Natural killer cell (primary cell): ENCODE measurements around the gene RBM10. TPM values are rescaled to one million over a fixed set of nuclear protein-coding genes. Genes with fewer than 3 reads are reported as not detected.

Experiments used
- ATAC-seq, 3 donors: fragments of 150-1000 bp in 2 of 3; fragments of 200-7000 bp in 1 of 3; cut with Tn5 transposase; 1 replicate in 1 of 3; 2 replicates in 2 of 3; pipeline ENCODE4 v1.10.0; 2021; ENCODE audit warnings: mild to moderate bottlenecking in 2 of 3, moderate library complexity in 2 of 3
- DNase-seq, 2 donors: peaks; one replicate each; pipeline versions ENCODE4 v3.0.0 to v3.0.0-alpha.2; 2013 to 2021; ENCODE audit warnings: mixed read lengths in 1 of 2
- H3K27ac ChIP-seq: one replicate; pipeline ENCODE4 v1.5.1; 2013; ENCODE audit warnings: mild to moderate bottlenecking, low read length
- H3K27me3 ChIP-seq: one replicate; pipeline ENCODE4 v1.6.1; 2013; ENCODE audit warnings: low read length; ENCODE audit not compliant: control insufficient read depth, insufficient read depth
- H3K36me3 ChIP-seq: one replicate; pipeline ENCODE4 v1.6.1; 2013; ENCODE audit warnings: low read length; ENCODE audit not compliant: control insufficient read depth, insufficient read depth
- H3K4me1 ChIP-seq: one replicate; pipeline ENCODE4 v1.6.1; 2013; ENCODE audit warnings: low read length; ENCODE audit not compliant: control insufficient read depth, insufficient read depth
- H3K4me3 ChIP-seq: one replicate; pipeline ENCODE4 v1.5.1; 2013; ENCODE audit warnings: low read length
- H3K9me3 ChIP-seq: one replicate; pipeline ENCODE4 v1.6.1; 2013; ENCODE audit warnings: low read length; ENCODE audit not compliant: control insufficient read depth, insufficient read depth
- H3K27ac Mint-ChIP-seq, 2 donors: one replicate each; pipeline ENCODE4 v1.8.0; 2022; ENCODE audit warnings: mild to moderate bottlenecking in 2 of 2, mixed read lengths in 2 of 2, moderate library complexity in 1 of 2
- H3K27me3 Mint-ChIP-seq, 2 donors: one replicate each; pipeline ENCODE4 v1.8.0; 2022; ENCODE audit warnings: low read depth in 2 of 2, mixed read lengths in 2 of 2
- H3K36me3 Mint-ChIP-seq: one replicate; pipeline ENCODE4 v1.8.0; 2022; ENCODE audit warnings: mixed read lengths
- H3K4me1 Mint-ChIP-seq, 2 donors: one replicate each; pipeline ENCODE4 v1.8.0; 2022; ENCODE audit warnings: mixed read lengths in 2 of 2
- H3K4me3 Mint-ChIP-seq: one replicate; pipeline ENCODE4 v1.8.0; 2022; ENCODE audit warnings: mild to moderate bottlenecking, moderate library complexity, mixed read lengths
- H3K9me3 Mint-ChIP-seq, 2 donors: one replicate each; pipeline ENCODE4 v1.8.0; 2022; ENCODE audit warnings: mixed read lengths in 2 of 2
- CTCF ChIP-seq: fragments of 200-600 bp; IDR thresholded peaks from one replicate; pipeline ENCODE4 v1.8.0; 2022; ENCODE audit warnings: antibody characterized with exemption
- WGBS: methylation state at CpG from one replicate; pipeline ENCODE4 v1.1.7; 2013; ENCODE audit warnings: missing lambda C conversion rate; ENCODE audit not compliant: insufficient coverage; 5-methylcytosine and 5-hydroxymethylcytosine counted together
- intact Hi-C: fragments of 100-400 bp; cut with micrococcal nuclease; formaldehyde crosslinking; loops from one replicate; pipeline ENCODE4 v1.14.2; 2022
- total RNA-seq, 4 donors: library from RNA; stranded (reverse); fragments of 120-200 nt in 1 of 4; gene quantifications; one replicate each; pipeline versions ENCODE4 v1.2.3 to v1.2.4, GENCODE V29; 2013 to 2022

Gene RBM10
- total RNA-seq, 3 donors from 2014 or later (not counting 1 experiment from before 2014, with no cell fraction given) = 37.5 to 43.7 (median 39.4) TPM

- Mint-ChIP-seq H3K4me3 (no peak overlapping the region), H3K27me3 (no peaks in the 10 kb centered on the region), H3K27ac (no peak overlapping the region), H3K9me3 (no peaks in the 10 kb centered on the region), H3K4me1 (peaks cover 0 to 19% of the 10 kb centered on the region in 2 donors), H3K36me3 (no peaks in the 10 kb centered on the region)
- WGBS = 91% methylated on average over 11 of the region's 13 CpGs
- ATAC-seq (peak in 1 of 3 donors; percentile 5), DNase-seq (no peak)
- Histone ChIP-seq H3K4me3 (no peak overlapping the region), H3K4me1 (no peaks in the 10 kb centered on the region), H3K27ac (no peak overlapping the region), H3K9me3 (no peaks in the 10 kb centered on the region), H3K36me3 (peaks cover 37% of the 10 kb centered on the region), H3K27me3 (no peaks in the 10 kb centered on the region)
- no peak for TF ChIP-seq CTCF
- intact Hi-C loops = no loop called here
These were observed 24.9 kb downstream of the RBM10 start for GRCh38 chrX:47169726-47170515.

GRCh38 chrX:47170861-47171692 is 26.1 kb downstream of the RBM10 start:
- no peaks in the 10 kb centered on the region for H3K27me3 Mint-ChIP-seq
- DNase-seq = no peak
- 98% methylated on average over 27 of the region's 34 CpGs for WGBS

GRCh38 chrX:47171996-47172395 is 27.0 kb downstream of the RBM10 start:
- no peaks in the 10 kb centered on the region for H3K36me3 Mint-ChIP-seq
- DNase-seq = no peak
- 96% methylated on average over 2 of the region's 2 CpGs for WGBS

More at GRCh38 chrX:47170861-47171692, 26.1 kb downstream of the RBM10 start:
- Histone ChIP-seq H3K4me1 (no peaks in the 10 kb centered on the region), H3K27ac (no peak overlapping the region), H3K27me3 (no peaks in the 10 kb centered on the region), H3K36me3 (peaks cover 43% of the 10 kb centered on the region), H3K9me3 (no peaks in the 10 kb centered on the region), H3K4me3 (no peak overlapping the region)
- Mint-ChIP-seq H3K27ac (no peak overlapping the region), H3K4me3 (no peak overlapping the region), H3K36me3 (no peaks in the 10 kb centered on the region), H3K9me3 (no peaks in the 10 kb centered on the region), H3K4me1 (peaks cover 0 to 18% of the 10 kb centered on the region in 2 donors)
- TF ChIP-seq CTCF = no peak
- ATAC-seq = no peak
- intact Hi-C loops = no loop called here

More at GRCh38 chrX:47171996-47172395, 27.0 kb downstream of the RBM10 start:
- peaks cover 0 to 18% of the 10 kb centered on the region in 2 donors for H3K4me1 Mint-ChIP-seq
- no peaks in the 10 kb centered on the region for H3K27me3 Mint-ChIP-seq
- no peaks in the 10 kb centered on the region for H3K9me3 ChIP-seq
- no peak overlapping the region for H3K4me3 Mint-ChIP-seq
- no peak for ATAC-seq
- H3K27me3 ChIP-seq = no peaks in the 10 kb centered on the region
- no peak overlapping the region for H3K27ac Mint-ChIP-seq
- TF ChIP-seq CTCF = no peak
- intact Hi-C loops = no loop called here
- no peaks in the 10 kb centered on the region for H3K4me1 ChIP-seq
- H3K4me3 ChIP-seq = no peak overlapping the region
- H3K36me3 ChIP-seq = peaks cover 51% of the 10 kb centered on the region
- no peak overlapping the region for H3K27ac ChIP-seq
- H3K9me3 Mint-ChIP-seq = no peaks in the 10 kb centered on the region
